HG03354 (cell line): ENCODE data around the gene PARPBP.
A peak's percentile ranks its signal among the peaks of the same experiment; 100 is the strongest.
"Not testable (repeated sequence)": the region's sequence is repeated elsewhere in the genome, so short reads cannot be mapped to it uniquely, and the experiment has no call there.

Source experiments
- ATAC-seq: cut with Tn5 transposase; IDR thresholded peaks from one replicate; pipeline ENCODE4 v1.9.1; 2021; ENCODE audit warnings: mild to moderate bottlenecking; ENCODE audit not compliant: unreplicated experiment, poor library complexity, severe bottlenecking

Gene PARPBP

DNA sequence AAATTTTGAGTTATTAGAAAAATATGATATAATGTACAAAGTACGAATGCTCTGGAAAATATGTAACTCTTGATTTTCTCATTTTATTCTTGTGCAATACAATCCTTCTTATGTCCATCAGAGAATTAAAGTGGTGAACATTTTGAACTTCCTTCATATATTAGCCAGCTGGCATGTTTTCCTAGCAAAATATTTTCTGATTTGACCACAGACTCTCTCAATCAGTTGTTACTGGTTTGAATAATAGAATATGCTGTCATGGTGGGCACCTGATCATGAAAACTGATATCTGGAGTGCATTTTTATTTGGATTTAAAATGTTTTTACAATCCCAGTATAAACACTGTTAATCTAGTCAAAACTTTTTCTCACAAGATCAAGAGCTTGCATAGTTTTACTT lies 24.2 kb downstream of the PARPBP start:
- no peak for ATAC-seq

DNA sequence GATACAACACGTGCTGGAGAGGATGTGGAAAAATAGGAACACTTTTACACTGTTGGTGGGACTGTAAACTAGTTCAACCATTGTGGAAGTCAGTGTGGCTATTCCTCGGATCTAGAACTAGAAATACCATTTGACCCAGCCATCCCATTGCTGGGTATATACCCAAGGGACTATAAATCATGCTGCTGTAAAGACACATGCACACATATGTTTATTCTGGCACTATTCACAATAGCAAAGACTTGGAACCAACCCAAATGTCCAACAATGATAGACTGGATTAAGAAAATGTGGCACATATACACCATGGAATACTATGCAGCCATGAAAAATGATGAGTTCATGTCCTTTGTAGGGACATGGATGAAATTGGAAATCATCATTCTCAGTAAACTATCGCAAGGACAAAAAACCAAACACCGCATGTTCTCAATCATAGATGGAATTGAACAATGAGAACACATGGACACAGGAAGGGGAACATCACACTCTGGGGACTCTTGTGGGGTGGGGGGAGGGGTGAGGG lies 27.1 kb downstream of the PARPBP start:
- ATAC-seq = not testable (repeated sequence)

DNA sequence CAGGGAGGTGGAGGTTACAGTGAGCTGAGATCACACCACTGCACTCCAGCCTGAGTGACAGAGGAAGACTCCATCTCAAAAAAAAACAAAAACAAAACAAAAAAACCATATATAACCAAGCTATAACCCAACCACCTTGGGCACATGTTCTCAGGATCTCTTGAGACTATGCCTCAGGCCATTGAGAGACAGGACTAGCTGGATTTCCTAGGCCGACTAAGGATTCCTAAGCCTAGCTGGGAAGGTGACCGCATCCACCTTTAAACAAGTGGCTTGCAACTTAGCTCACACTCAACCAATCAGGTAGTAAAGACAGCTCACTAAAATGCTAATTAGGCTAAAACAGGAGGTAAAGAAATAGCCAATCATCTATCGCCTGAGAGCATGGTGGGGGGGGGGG lies 35.2 kb downstream of the PARPBP start:
- not testable (repeated sequence) for ATAC-seq

DNA sequence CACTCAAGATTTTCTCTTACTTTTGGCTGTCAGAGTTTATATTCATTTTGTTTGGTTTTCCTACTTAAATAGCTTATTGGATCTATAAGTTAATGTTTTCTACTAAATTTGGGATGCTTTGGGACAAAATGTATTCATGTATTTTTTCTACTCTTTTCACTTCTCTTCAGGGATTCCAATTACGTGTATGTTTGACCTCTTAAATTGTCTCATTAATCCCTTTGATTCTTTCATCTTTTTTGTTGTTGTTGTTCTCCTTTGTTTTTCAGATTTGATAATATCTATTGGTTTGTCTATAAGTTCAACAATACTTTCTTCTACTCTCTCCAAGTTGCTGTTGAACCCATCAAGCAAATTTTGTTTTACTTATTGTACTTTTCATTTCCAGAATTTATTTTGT lies 43.4 kb downstream of the PARPBP start:
- ATAC-seq = no peak

DNA sequence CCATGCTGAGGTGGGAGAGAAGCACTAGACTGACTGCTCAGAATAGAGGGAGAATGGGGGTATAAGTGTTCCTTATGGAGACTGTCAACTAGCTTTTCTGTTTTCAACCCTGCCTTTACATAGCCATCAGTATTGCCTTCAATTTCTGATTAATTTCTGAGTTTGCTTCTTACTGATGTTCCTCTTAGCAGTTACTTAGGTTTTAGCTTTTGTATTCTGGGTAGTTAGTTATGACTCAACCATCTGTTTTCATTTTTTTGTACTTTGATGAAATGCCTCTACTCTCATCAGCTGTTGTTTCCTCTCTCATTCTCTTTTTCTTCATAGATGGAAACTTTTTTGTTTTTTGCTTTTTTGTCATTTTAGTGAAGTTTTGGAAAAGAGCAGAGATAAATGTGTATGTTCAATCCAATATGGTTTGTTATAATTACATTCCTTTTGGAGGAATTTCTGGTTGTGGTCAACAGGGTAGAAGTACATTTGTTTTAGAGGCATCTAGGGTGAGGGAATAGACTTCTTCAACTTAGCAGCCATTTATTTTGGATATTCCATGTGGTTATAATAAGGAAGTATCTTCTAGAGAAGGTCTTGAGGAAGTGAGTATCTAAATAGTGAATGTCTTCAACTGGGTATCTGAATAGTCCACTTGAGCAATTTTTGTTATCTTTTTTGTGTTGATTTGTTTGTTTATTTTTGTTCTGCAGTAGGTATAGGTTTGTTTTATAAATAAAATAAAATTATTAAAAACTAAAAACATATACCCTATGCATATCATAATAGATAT lies 48.0 kb downstream of the PARPBP start:
- ATAC-seq = peak; percentile 58

DNA sequence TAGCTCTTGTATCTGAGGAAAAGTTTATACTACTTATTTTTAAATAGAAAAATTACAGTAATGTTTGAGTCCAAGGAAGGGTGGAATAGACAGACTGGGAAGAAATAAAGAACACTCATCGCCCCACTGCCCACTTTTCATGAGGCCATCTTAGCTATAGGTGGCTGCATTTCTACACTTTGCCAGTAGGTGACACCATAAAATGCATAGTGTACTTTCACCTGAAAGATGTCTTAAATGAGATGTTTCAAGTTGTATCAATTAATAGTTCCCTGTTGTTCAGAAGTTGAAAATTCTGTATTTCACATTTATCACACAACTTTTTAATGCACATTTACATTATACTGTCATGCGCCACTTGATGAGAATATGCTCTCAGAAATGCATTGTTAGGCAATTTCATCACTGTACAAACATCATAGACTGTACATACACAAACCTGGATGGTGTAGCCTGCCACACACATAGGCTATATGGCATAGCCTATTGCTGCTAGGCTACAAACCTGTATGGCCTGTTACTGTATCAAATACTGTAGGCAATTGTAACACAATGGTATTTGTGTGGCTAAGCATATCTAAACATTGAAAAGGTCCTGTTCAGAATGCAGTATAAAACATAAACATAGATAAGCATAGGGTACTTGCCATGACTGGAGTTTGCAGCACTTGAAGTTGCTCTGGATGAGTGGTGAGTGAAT lies 50.1 kb downstream of the PARPBP start:
- no peak for ATAC-seq

DNA sequence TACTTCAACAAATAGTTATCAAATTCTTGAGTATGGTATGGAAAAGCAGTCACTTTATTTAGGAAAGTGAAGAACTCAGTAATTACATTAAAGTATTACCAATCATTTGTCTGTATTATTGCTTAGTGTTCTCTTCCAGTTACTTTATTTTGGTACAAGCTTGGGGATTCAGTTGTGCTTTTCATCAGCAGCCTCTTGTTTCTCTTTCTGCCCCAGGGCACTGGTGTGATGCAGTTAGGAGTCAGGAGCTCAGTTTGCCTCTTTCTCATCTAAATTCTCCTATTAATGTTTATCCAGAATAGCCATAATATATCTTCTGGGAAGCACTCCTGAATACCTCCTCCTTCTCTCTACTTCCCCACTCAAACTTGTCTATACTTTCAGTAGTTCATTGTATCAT lies 52.0 kb downstream of the PARPBP start:
- ATAC-seq = no peak

DNA sequence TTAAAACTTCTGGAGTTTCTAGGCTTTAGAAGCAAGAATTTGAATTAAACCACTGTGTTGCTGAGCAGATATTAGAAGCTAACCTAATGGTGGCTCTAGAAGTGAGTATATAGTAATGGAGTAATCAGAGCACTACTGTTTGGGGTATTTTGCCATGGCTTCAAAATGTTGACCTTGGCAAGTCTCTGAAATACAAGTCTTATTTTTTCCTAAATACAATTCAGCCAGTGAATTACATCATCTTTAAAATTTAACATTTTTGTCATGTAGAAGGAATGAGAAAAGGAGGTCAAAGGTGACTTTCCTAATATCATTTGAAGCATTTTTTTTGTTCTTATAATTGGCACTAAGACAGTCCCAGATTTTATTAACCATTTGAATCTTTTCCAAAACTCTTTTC lies 52.5 kb downstream of the PARPBP start:
- no peak for ATAC-seq

DNA sequence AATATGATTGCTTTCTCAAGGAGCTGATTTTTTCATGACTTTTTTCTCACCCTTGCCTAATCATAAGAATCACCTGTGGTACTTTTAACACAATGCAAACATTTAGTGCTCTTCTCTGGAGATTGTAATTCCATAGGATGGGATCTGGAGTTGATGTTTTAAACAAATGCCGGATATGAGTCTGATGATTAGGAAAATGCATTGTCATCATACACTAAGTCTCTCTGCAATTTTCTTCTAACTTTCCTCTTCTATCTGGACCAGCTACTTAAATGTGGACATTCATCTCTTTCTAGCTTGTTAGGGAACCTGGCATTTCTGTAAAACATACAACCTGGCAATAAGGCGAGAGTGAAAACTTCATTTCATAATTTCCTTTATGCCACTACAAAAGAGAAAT lies 54.1 kb downstream of the PARPBP start:
- no peak for ATAC-seq

DNA sequence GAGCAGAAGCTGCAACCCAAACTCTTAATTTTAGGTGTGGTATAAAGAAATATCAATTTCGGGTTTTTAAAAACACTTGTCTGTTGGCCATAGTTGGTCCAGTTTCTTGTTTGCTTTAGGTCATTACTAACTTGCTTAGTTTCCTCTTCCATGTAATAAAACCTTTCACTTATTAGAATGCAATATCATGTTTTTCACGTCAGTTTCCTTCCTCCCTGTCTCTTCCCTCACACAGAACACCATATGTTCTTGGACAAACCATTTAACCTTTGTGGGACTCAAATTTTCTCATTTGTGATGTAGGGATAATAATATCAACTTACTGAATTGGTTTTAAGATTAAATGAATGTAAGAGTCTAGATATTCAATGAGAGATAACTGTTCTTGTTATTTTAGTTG lies 54.8 kb downstream of the PARPBP start:
- ATAC-seq = no peak

DNA sequence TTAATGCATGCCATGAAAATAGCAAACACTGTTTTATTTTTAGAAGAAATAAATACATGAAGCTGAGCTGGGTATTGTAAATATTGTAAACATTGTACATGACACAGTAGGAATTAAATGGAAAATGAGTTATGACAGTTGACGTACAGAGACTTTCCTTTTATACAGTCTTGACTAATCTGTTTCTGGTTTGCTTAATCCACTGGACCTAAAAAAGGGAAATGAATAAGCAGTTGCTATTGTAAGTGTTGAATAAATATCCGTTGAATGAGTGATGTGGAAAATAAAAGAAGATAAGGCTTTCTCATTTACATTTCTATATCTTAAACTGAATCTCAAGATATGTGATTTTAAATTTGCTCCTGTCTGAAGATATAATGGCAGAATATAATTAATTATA lies 62.7 kb downstream of the PARPBP start:
- ATAC-seq = no peak

DNA sequence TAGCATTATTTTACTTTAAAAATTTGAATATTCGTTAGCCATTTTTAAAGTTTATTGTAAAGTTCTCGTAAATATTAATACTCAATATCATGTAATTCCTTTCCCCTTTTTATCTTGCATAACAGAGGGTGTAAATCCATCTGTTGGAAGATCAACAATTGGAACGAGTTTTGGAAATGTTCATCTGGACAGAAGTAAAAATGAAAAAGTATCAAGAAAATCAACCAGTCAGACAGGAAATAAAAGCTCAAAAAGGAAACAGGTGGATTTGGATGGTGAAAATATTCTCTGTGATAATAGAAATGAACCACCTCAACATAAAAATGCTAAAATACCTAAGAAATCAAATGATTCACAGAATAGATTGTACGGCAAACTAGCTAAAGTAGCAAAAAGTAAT lies 75.8 kb downstream of the PARPBP start:
- ATAC-seq = no peak

DNA sequence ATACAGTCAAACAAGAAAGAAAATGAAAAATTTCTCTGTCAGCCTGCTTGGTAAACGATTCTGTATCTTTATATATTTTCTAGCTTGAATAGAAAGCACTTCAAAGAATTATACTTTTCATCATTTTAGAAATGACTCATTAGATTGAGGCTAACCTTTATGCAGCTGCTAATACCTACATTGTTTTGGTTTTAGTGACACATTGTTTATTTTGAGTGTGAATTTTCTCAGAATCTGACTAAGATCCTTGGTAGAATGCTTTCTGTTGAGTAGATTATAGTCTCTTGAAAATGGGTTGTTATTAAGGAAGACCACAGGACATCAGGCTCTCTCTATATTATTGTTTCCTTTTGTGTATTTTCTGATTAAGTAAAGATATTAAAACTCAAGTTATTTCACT lies 77.8 kb downstream of the PARPBP start, which contains the start of gene PMCH:
TSS of gene PMCH (minus strand) at position 45 of the 400 bp plus-strand sequence. CDS start 63 bp downstream, outside the sequence.
- ATAC-seq = peak; percentile 76

DNA sequence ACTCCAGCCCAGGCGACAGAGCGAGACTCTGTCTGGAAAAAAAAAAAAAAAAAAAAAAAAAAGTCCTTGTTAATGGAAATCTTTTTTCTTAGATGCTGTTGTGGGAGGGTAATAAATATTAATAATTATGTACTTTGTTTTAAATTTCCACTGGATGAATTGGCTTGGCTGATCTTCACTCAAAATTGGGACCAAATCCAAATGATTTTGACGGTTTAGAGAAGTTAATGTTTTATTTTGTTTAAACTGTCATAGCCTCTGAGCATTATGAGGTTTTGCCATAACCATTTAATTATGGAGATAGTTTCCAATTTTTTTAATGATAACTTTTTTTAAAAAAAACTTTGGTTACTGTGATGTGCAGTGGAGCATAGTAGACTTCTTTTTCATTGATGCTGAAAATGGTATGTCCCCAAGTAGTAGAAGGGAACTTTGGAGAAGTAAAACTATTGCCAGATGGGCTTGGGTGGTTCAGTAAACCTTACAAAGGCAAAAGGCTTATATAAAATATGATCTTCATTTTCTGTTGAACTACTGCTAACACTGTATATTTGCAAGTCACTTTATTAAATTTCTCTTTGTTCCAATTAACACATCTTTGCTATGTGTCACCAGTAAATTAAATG lies 81.6 kb downstream of the PARPBP start:
- no peak for ATAC-seq

DNA sequence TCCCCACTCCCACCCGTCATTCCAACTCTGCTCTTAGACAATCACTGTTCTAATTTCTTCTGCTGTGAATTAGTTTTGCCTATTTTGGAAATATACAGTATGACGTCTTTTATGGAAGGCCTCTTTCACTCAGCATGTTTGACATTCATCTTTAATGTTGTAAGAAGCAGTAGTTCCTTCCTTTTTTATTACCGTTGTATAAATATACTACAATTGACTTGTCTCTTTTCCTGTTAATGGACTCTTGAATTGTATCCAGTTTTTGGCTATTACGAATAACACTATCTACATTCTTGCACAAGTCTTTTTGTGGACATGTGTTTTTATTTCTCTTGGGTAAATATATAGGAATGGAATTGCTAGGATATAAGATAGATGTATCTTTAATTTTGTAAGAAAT lies 82.6 kb downstream of the PARPBP start:
- no peak for ATAC-seq

DNA sequence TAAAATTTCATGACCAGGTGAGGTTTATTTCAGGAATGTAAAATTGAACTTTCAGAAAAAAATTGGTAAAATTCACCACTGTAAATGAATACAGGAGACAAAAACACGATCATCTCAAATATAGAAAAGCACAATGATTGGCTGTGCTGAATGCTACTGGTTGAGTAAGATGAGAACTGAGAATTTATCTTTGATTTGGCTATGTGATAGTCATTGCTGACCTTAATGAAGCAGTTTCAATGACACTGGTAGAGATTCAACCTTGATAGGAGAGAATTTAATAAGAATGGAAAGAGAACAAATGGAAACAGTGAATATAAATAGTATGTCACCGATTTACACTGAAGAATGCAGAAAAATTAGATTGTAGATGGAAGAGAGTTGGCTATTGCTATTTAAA lies 84.0 kb downstream of the PARPBP start:
- no peak for ATAC-seq

DNA sequence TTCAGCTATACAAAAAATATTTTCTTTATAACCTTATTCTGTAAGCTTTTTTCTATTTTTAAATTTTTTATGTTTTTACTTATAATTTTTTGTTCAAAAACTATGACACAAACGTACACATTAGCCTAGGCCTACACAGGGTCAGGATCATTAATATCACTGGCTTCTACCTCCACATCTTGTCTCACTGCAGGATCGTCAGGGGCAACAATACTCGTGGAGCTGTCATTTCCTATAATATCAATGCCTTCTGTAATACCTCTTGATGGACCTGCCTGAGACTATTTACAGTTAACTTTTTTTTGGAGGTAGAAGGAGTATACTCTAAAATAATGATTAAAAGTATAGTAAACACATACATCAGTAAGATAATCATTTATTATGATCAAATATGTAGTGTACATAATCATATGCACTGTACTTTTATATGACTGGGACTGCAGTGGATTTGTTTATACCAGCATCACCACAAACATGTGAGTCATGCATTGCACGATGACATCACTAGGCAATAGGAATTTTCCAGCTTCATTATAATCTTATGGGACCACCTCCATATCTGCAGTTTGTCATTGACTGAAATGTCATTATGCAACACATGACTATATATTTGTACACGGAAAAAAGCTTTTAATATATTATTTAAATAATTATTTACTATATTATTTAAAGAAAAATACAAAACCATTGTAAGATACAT lies 96.2 kb downstream of the PARPBP start:
- no peak for ATAC-seq

DNA sequence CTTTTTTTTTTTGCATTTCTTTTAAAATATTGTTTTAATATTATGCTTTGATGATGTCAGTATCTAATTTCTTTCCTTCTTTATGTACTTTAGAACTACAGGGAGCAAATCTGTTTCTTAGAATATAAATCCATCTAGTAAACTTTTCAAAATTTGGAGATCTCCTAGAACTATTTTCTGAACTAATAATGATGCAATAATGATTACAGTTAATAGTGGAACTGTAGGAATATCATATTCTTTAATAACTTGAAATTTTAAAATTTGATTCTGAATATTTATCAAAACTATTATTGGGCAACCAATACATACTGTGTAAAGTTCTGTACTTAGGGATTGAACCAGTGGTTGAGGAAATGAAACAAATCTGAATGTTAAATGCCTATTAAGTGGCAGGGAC lies 100.8 kb downstream of the PARPBP start:
- ATAC-seq = no peak

DNA sequence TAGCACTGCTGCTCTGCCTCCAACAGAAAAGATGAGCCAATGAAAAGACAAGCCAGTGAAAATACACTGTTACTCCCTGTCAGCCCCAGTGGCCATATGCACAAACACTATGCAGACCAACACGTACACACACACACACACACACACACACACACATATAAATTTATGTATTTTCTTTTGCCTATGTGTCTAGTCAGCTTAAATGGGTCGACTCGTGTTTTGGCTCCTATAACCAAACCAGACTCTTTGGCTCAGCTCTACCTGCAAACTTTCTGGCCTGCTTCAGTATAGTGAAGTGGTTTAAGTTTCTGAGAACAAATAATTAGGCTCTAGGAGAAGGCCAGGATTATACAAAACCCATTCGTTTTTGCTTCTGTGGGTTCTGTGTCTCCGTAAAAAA lies 108.0 kb downstream of the PARPBP start:
- ATAC-seq = no peak

DNA sequence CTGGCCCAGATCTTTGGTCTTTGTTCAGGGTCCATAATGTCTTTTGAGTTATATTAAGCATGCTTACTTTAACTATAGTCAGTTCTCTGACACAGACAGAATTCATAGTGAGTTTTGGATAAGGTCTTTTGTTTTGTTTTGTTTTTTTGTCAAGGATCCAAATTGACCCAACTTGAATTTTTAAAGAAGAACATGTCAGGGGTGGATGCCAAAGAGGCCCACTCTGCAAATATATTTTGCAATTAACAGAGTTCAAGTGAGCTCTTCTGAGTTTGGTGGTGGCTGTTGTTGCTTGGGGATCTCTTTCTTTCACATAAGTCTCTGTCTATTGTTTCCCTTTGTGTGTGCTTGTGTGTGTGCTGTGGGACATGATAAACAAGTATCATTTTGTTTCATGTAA lies 112.1 kb downstream of the PARPBP start:
- no peak for ATAC-seq
